Common myeloid progenitor, CD34-positive (primary cell): ENCODE measurements around the gene FAM181A.

ENCODE experiments used
- CTCF ChIA-PET: fragments of 350-600 bp; sonication (Branson Sonifier 250); formaldehyde crosslinking; loops from one replicate; lab custom pipeline; 2021; ENCODE audit warnings: antibody characterized with exemption; lab: Charles Lee
- POLR2A ChIA-PET: fragments of 350-600 bp; sonication (Branson Sonifier 250); formaldehyde crosslinking; loops from one replicate; lab custom pipeline; 2021; ENCODE audit warnings: antibody characterized with exemption; lab: Charles Lee
- DNase-seq, 3 donors: peaks; one replicate each; pipeline versions ENCODE4 v3.0.0 to v3.0.0-alpha.2; 2013
- H3K27ac ChIP-seq, 2 experiments: 1 replicate in 1 of 2; 2 replicates in 1 of 2; pipeline ENCODE4 v1.7.0; 2013; ENCODE audit warnings: inconsistent platforms in 2 of 2, low read length in 2 of 2, mild to moderate bottlenecking in 2 of 2, low read depth in 1 of 2, moderate library complexity in 1 of 2; ENCODE audit not compliant: severe bottlenecking in 2 of 2, insufficient read depth in 1 of 2, poor library complexity in 1 of 2
- H3K27me3 ChIP-seq, 5 experiments: replicated peaks in 2 of 5; 1 replicate in 3 of 5; 2 replicates in 2 of 5; pipeline versions ENCODE4 v1.6.1 to v1.7.0; 2013; ENCODE audit warnings: low read length in 4 of 5, mild to moderate bottlenecking in 2 of 5, moderate library complexity in 2 of 5, inconsistent platforms in 1 of 5; ENCODE audit not compliant: insufficient read depth in 5 of 5, control insufficient read depth in 4 of 5
- H3K36me3 ChIP-seq, 4 experiments: 1 replicate in 2 of 4; 2 replicates in 2 of 4; pipeline versions ENCODE4 v1.6.1 to v1.7.0; 2013; ENCODE audit warnings: low read length in 3 of 4, control low read depth in 1 of 4, mild to moderate bottlenecking in 1 of 4; ENCODE audit not compliant: control insufficient read depth in 4 of 4, insufficient read depth in 4 of 4
- H3K4me1 ChIP-seq, 4 experiments: 1 replicate in 3 of 4; 2 replicates in 1 of 4; pipeline versions ENCODE4 v1.6.1 to v1.7.1; 2013; ENCODE audit warnings: low read length in 3 of 4, mild to moderate bottlenecking in 3 of 4, control low read depth in 1 of 4, inconsistent platforms in 1 of 4, moderate library complexity in 1 of 4; ENCODE audit not compliant: control insufficient read depth in 4 of 4, insufficient read depth in 4 of 4; ENCODE audit errors: control extremely low read depth in 1 of 4
- H3K4me3 ChIP-seq, 7 experiments: 1 replicate in 4 of 7; 2 replicates in 3 of 7; pipeline versions ENCODE4 v1.5.1 to v1.7.0; 2013; ENCODE audit warnings: mild to moderate bottlenecking in 7 of 7, low read length in 6 of 7, moderate library complexity in 6 of 7, inconsistent platforms in 2 of 7, low read depth in 2 of 7, control low read depth in 1 of 7; ENCODE audit not compliant: insufficient read depth in 4 of 7, control insufficient read depth in 1 of 7; ENCODE audit errors: extremely low read depth in 1 of 7
- H3K9me3 ChIP-seq, 5 experiments: 1 replicate in 4 of 5; 2 replicates in 1 of 5; pipeline versions ENCODE4 v1.6.1 to v1.7.1; 2013; ENCODE audit warnings: low read length in 4 of 5, mild to moderate bottlenecking in 2 of 5, inconsistent platforms in 1 of 5, low read depth in 1 of 5, moderate library complexity in 1 of 5; ENCODE audit not compliant: control insufficient read depth in 4 of 5, insufficient read depth in 2 of 5; ENCODE audit errors: control extremely low read depth in 1 of 5
- WGBS: methylation state at CpG from one replicate; pipeline ENCODE4 v1.1.5; 2013; ENCODE audit not compliant: insufficient coverage; 5-methylcytosine and 5-hydroxymethylcytosine counted together

Gene FAM181A

GRCh38 chr14:93937519-93937918 lies 10.4 kb downstream of the FAM181A start:
- peaks cover 0 to 17% (median 9%) of the 10 kb centered on the region in 5 experiments for H3K27me3 ChIP-seq
- no peaks in the 10 kb centered on the region for H3K9me3 ChIP-seq
- no peak for DNase-seq
- 95% methylated on average over 12 of the region's 13 CpGs for WGBS
- H3K36me3 ChIP-seq = no peaks in the 10 kb centered on the region
- H3K4me1 ChIP-seq = peaks cover 0 to 9% (median 7%) of the 10 kb centered on the region in 4 experiments
- POLR2A ChIA-PET = no interaction called here
- no peak overlapping the region for H3K4me3 ChIP-seq
- no peak overlapping the region for H3K27ac ChIP-seq
- CTCF ChIA-PET = interaction anchor here (0.8 to 22.3 kb wide), 6 partner anchors 13 to 74 kb away, joined by 3 to 632 read pairs (median 42); partner anchors contain the start of genes ASB2 and CCDC197

- Histone ChIP-seq H3K36me3 (no peaks in the 10 kb centered on the region), H3K9me3 (no peaks in the 10 kb centered on the region), H3K4me1 (peaks cover 0 to 9% (median 7%) of the 10 kb centered on the region in 4 experiments), H3K4me3 (peak overlapping the region in 4 of 7 experiments; percentile 36 to 73 (median 54)), H3K27ac (no peak overlapping the region), H3K27me3 (peaks cover 0 to 17% (median 9%) of the 10 kb centered on the region in 5 experiments)
- WGBS = 36% methylated on average over 37 of the region's 46 CpGs
- ChIA-PET POLR2A (interaction anchor here (0.8 to 1.5 kb wide), 2 partner anchors 30 to 291 kb away, joined by 3 read pairs; no protein-coding TSS in a partner anchor), CTCF (interaction anchor here (0.9 to 22.3 kb wide), 15 partner anchors 11 to 198 kb away, joined by 3 to 632 read pairs (median 7); partner anchors contain the start of genes ASB2, CCDC197 and FAM181A)
- DNase-seq = peak in 2 of 3 donors; percentile 49 to 55
Measured at GRCh38 chr14:93938751-93939303, 11.7 kb downstream of the FAM181A start.

GRCh38 chr14:93939304-93940229 lies 12.4 kb downstream of the FAM181A start:
- Histone ChIP-seq H3K36me3 (no peaks in the 10 kb centered on the region), H3K27ac (no peak overlapping the region), H3K27me3 (peaks cover 0 to 17% (median 7%) of the 10 kb centered on the region in 5 experiments), H3K4me3 (peak overlapping the region in 6 of 7 experiments; percentile 23 to 73 (median 42)), H3K9me3 (no peaks in the 10 kb centered on the region), H3K4me1 (peaks cover 0 to 9% (median 7%) of the 10 kb centered on the region in 4 experiments)
- peak; percentile 81 to 87 (median 84) for DNase-seq
- ChIA-PET CTCF (interaction anchor here (0.8 to 22.3 kb wide), 23 partner anchors 11 to 240 kb away, joined by 3 to 632 read pairs (median 4); partner anchors contain the start of genes ASB2, CCDC197 and FAM181A), POLR2A (interaction anchor here (0.8 to 1.5 kb wide), 2 partner anchors 29 to 291 kb away, joined by 3 read pairs; no protein-coding TSS in a partner anchor)
- WGBS = 9% methylated on average over 66 of the region's 84 CpGs

GRCh38 chr14:93940437-93940836 lies 13.3 kb downstream of the FAM181A start:
- Histone ChIP-seq H3K27me3 (peaks cover 0 to 17% (median 7%) of the 10 kb centered on the region in 5 experiments), H3K36me3 (no peaks in the 10 kb centered on the region), H3K4me1 (peaks cover 0 to 9% (median 7%) of the 10 kb centered on the region in 4 experiments), H3K27ac (no peak overlapping the region), H3K9me3 (no peaks in the 10 kb centered on the region), H3K4me3 (no peak overlapping the region)
- 96% methylated on average over 5 of the region's 6 CpGs for WGBS
- no peak for DNase-seq
- ChIA-PET POLR2A (no interaction called here), CTCF (interaction anchor here (0.9 to 22.3 kb wide), 15 partner anchors 10 to 239 kb away, joined by 4 to 632 read pairs (median 7); partner anchors contain the start of genes ASB2 and CCDC197)

DNA sequence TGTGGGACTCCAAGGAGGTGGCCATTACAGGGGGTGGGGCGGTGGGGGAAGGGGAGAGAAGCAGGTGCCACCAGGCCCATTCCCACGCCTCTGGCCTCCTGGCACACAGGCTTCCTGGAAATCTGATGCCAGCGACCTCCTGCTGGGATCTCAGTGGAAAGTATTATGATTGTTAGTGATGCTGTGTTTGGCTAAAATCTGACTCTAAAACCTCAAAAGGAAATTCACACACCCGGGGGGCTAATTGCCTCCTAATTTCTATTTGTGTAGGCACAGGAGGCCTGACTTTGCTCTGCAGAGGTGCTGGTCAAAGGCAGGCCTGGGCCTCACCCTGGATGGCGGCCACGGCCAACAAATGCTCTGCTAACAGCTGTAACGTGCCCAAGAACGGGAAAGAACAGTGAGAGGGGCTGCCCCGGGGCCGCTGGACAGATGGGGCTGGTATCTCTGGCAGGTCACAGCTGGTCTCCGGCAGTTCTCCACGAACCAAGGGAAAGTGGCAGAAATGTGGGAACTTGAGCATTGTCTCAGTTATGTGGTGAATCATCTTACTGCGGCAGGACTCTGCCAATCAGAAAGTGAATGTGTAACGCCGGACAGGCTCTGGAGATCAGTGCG lies 14.3 kb downstream of the FAM181A start:
- no peaks in the 10 kb centered on the region for H3K36me3 ChIP-seq
- no peak overlapping the region for H3K4me3 ChIP-seq
- POLR2A ChIA-PET = no interaction called here
- 92% methylated on average over 11 of the region's 16 CpGs for WGBS
- no peak for DNase-seq
- CTCF ChIA-PET = interaction anchor here (1.7 to 22.3 kb wide), 7 partner anchors 9 to 238 kb away, joined by 4 to 632 read pairs (median 39); partner anchors contain the start of gene ASB2
- peaks cover 0 to 17% (median 7%) of the 10 kb centered on the region in 5 experiments for H3K27me3 ChIP-seq
- H3K9me3 ChIP-seq = no peaks in the 10 kb centered on the region
- H3K4me1 ChIP-seq = peaks cover 0 to 9% (median 7%) of the 10 kb centered on the region in 4 experiments
- H3K27ac ChIP-seq = no peak overlapping the region

GRCh38 chr14:93943052-93943451 lies 15.9 kb downstream of the FAM181A start:
- no peak overlapping the region for H3K27ac ChIP-seq
- ChIA-PET POLR2A (no interaction called here), CTCF (interaction anchor here (1.0 to 22.3 kb wide), 7 partner anchors 7 to 61 kb away, joined by 4 to 632 read pairs (median 7); partner anchors contain the start of genes ASB2 and CCDC197)
- no peaks in the 10 kb centered on the region for H3K9me3 ChIP-seq
- peaks cover 0 to 9% (median 7%) of the 10 kb centered on the region in 4 experiments for H3K4me1 ChIP-seq
- H3K4me3 ChIP-seq = no peak overlapping the region
- H3K36me3 ChIP-seq = no peaks in the 10 kb centered on the region
- WGBS = 94% methylated on average over 10 of the region's 10 CpGs
- DNase-seq = no peak
- peaks cover 0 to 12% (median 7%) of the 10 kb centered on the region in 5 experiments for H3K27me3 ChIP-seq
